Endothelial cell of umbilical vein (primary cell): Measurements from ENCODE around the gene NBR1. TPM values are rescaled to one million over a fixed set of nuclear protein-coding genes. Genes with fewer than 3 reads are reported as not detected.
"Not testable (repeated sequence)": the region's sequence is repeated elsewhere in the genome, so short reads cannot be mapped to it uniquely, and the experiment has no call there.

ENCODE experiments used
- BruUV-seq: library from RNA; stranded (reverse); fragments of 400-500 nt; replicated peaks from 2 replicates; lab custom pipeline; 2021; lab: Mats Ljungman, UMichigan
- CTCF ChIA-PET: fragments of 300-600, 350-600 bp; sonication (Branson Sonifier 250); formaldehyde crosslinking; loops from one replicate; lab custom pipeline; 2021; ENCODE audit warnings: antibody characterized with exemption, inconsistent platforms; lab: Charles Lee
- POLR2A ChIA-PET: fragments of 300-600, 350-600 bp; sonication (Branson Sonifier 250); formaldehyde crosslinking; loops from one replicate; lab custom pipeline; 2021; ENCODE audit warnings: antibody characterized with exemption, inconsistent platforms; lab: Charles Lee
- DNase-seq: peaks from one replicate; pipeline ENCODE4 v3.0.0-alpha.2; 2011; ENCODE audit warnings: low read depth, low spot score
- FAIRE-seq: peaks from 2 replicates; lab custom pipeline; 2011; peaks lifted over from hg19 to GRCh38; lab: Jason Lieb, UNC
- H2AFZ ChIP-seq: 2 replicates; pipeline ENCODE4 v1.6.0; 2012; ENCODE audit warnings: low read depth, low read length, control low read depth, inconsistent platforms
- H3K27ac ChIP-seq: 2 replicates; pipeline ENCODE4 v1.5.1; 2011; ENCODE audit warnings: low read depth, mild to moderate bottlenecking, control low read depth, low read length, moderate library complexity; ENCODE audit not compliant: insufficient read depth
- H3K27me3 ChIP-seq, 2 experiments: 2 replicates each; pipeline versions ENCODE4 v1.6.0 to v1.6.1; 2011; ENCODE audit warnings: low read length in 2 of 2, mixed read lengths in 1 of 2; ENCODE audit not compliant: control insufficient read depth in 2 of 2, insufficient read depth in 2 of 2
- H3K36me3 ChIP-seq, 2 experiments: 2 replicates in 1 of 2; 3 replicates in 1 of 2; pipeline ENCODE4 v1.5.1; 2011; ENCODE audit warnings: low read length in 2 of 2, mild to moderate bottlenecking in 1 of 2, moderate library complexity in 1 of 2; ENCODE audit not compliant: control insufficient read depth in 2 of 2, insufficient read depth in 2 of 2; ENCODE audit errors: extremely low read depth in 1 of 2
- H3K4me1 ChIP-seq: 3 replicates; pipeline ENCODE4 v1.5.1; 2011; ENCODE audit warnings: mild to moderate bottlenecking, low read length; ENCODE audit not compliant: control insufficient read depth, insufficient read depth; ENCODE audit errors: extremely low read depth
- H3K4me2 ChIP-seq: 2 replicates; pipeline ENCODE4 v1.6.1; 2011; ENCODE audit warnings: low read length, control low read depth, mixed read lengths; ENCODE audit not compliant: insufficient read depth
- H3K4me3 ChIP-seq, 3 experiments: fragments of 200-600 bp in 1 of 3; sonication (generic), shearing (Covaris generic) in 1 of 3; replicated peaks in 1 of 3; 2 replicates each; pipeline ENCODE4 v1.5.1; 2011 to 2016; ENCODE audit warnings: control low read depth in 3 of 3, low read length in 3 of 3, mild to moderate bottlenecking in 2 of 3, inconsistent platforms in 1 of 3, low read depth in 1 of 3, moderate library complexity in 1 of 3; ENCODE audit not compliant: insufficient read depth in 1 of 3
- H3K79me2 ChIP-seq: 2 replicates; pipeline ENCODE4 v1.6.0; 2012; ENCODE audit warnings: low read length, inconsistent platforms; ENCODE audit not compliant: control insufficient read depth, insufficient read depth
- H3K9ac ChIP-seq: replicated peaks from 2 replicates; pipeline ENCODE3; 2011; ENCODE audit warnings: low read length, control low read depth; ENCODE audit not compliant: insufficient read depth; ENCODE audit errors: extremely low read depth
- H3K9me1 ChIP-seq: replicated peaks from 3 replicates; pipeline ENCODE4 v1.6.0; 2011; ENCODE audit warnings: mild to moderate bottlenecking, low read length; ENCODE audit not compliant: control insufficient read depth, insufficient read depth; ENCODE audit errors: extremely low read depth
- H3K9me3 ChIP-seq: replicated peaks from 2 replicates; pipeline ENCODE4 v1.5.1; 2012; ENCODE audit warnings: low read length, inconsistent platforms; ENCODE audit not compliant: control insufficient read depth, insufficient read depth
- H4K20me1 ChIP-seq: replicated peaks from 2 replicates; pipeline ENCODE3; 2011; ENCODE audit warnings: mild to moderate bottlenecking, low read length; ENCODE audit not compliant: control insufficient read depth, insufficient read depth; ENCODE audit errors: extremely low read depth
- CTCF ChIP-seq, 2 donors: IDR thresholded peaks; 1 replicate in 1 of 2; 2 replicates in 1 of 2; pipeline ENCODE4 v1.5.1; 2011; ENCODE audit warnings: low read length in 2 of 2, mild to moderate bottlenecking in 2 of 2, moderate library complexity in 2 of 2, control low read depth in 1 of 2, inconsistent platforms in 1 of 2, low read depth in 1 of 2; ENCODE audit not compliant: insufficient read depth in 1 of 2; ENCODE audit errors: extremely low read depth in 1 of 2
- EZH2 ChIP-seq: IDR thresholded peaks from 2 replicates; pipeline ENCODE4 v1.6.1; 2012; ENCODE audit warnings: borderline replicate concordance, low read depth, mild to moderate bottlenecking, moderate library complexity, low read length, inconsistent platforms; ENCODE audit not compliant: severe bottlenecking
- FOS ChIP-seq: IDR thresholded peaks from 2 replicates; pipeline ENCODE4 v1.6.1; 2011; ENCODE audit warnings: mild to moderate bottlenecking, low read length, moderate library complexity, borderline replicate concordance; ENCODE audit not compliant: insufficient read depth
- GATA2 ChIP-seq: IDR thresholded peaks from 2 replicates; pipeline ENCODE4 v1.7.0; 2011; ENCODE audit warnings: low read depth, mild to moderate bottlenecking, moderate library complexity, mixed read lengths, low read length; ENCODE audit not compliant: insufficient read length, insufficient read depth
- JUN ChIP-seq: IDR thresholded peaks from 2 replicates; pipeline ENCODE4 v1.6.1; 2011; ENCODE audit warnings: borderline replicate concordance, low read depth; ENCODE audit not compliant: insufficient read length, insufficient read depth
- MAX ChIP-seq: IDR thresholded peaks from 2 replicates; pipeline ENCODE4 v1.6.1; 2011; ENCODE audit not compliant: insufficient read depth, insufficient read length
- MYC ChIP-seq: IDR thresholded peaks from one replicate; pipeline ENCODE4 v1.6.1; 2011; ENCODE audit warnings: mild to moderate bottlenecking, low read depth, low read length
- POLR2A ChIP-seq: IDR thresholded peaks from 2 replicates; pipeline ENCODE4 v1.6.1; 2012; ENCODE audit warnings: low read depth, mild to moderate bottlenecking, control low read depth, low read length
- POLR2AphosphoS5 ChIP-seq: IDR thresholded peaks from 2 replicates; pipeline ENCODE4 v1.6.1; 2012; ENCODE audit warnings: low read depth, mild to moderate bottlenecking, control low read depth, low read length, moderate library complexity; ENCODE audit not compliant: insufficient read depth
- dilution Hi-C: fragments of 300-500 bp; cut with MboI; formaldehyde crosslinking; loops from one replicate; pipeline ENCODE4 v1.15.0; 2019; ENCODE audit warnings: low sequenced_read_pairs; ENCODE audit not compliant: extremely low pct_ligation_motif_present
- intact Hi-C: fragments of 100-400 bp; cut with micrococcal nuclease; formaldehyde crosslinking; loops from one replicate; pipeline ENCODE4 v1.10.0; 2022
- polyA plus RNA-seq, 4 experiments: library from polyadenylated mRNA; depleted of rRNA in 3 of 4; stranded (reverse) in 3 of 4; unstranded in 1 of 4; fragments of >200 nt; gene quantifications; 2 replicates each; pipeline versions ENCODE4 v1.2.1 to v1.2.3, GENCODE V29; 2011 to 2012; ENCODE audit warnings: missing spikeins in 1 of 4
- total RNA-seq: library from RNA; stranded (reverse); gene quantifications from 2 replicates; pipeline ENCODE4 v1.2.3, GENCODE V29; 2021

NBR1 gene
- total and polyA plus RNA-seq, 2 donors (not counting 3 experiments of a cell fraction or from before 2014, with no cell fraction given): 26.4 to 57.0 TPM

GRCh38 chr17:43132117-43132516 is 38.9 kb upstream of the NBR1 start:
- no peak for FAIRE-seq
- POLR2A ChIA-PET: no interaction called here

GRCh38 chr17:43133439-43133838 is 37.6 kb upstream of the NBR1 start:
- not testable (repeated sequence) for FAIRE-seq, BruUV-seq

More at GRCh38 chr17:43132117-43132516, 38.9 kb upstream of the NBR1 start:
- no peaks in the 10 kb centered on the region for H3K9me1 ChIP-seq
- H3K4me2 ChIP-seq: no peak overlapping the region
- H2AFZ ChIP-seq: no peak overlapping the region
- no peak overlapping the region for H3K27ac ChIP-seq
- H3K4me1 ChIP-seq: peaks cover 9% of the 10 kb centered on the region
- H4K20me1 ChIP-seq: no peaks in the 10 kb centered on the region
- peaks cover 0 to 4% of the 10 kb centered on the region in 2 experiments for H3K36me3 ChIP-seq
- intact Hi-C loops: no loop called here
- dilution Hi-C loops: no loop called here
- H3K27me3 ChIP-seq: no peaks in the 10 kb centered on the region
- no TSS peak for BruUV-seq
- CTCF ChIA-PET: interaction anchor here (0.7 kb wide), 1 partner anchor 10 kb away, joined by 3 read pairs; no protein-coding TSS in a partner anchor
- H3K9ac ChIP-seq: no peak overlapping the region
- no peak for TF ChIP-seq MAX
- no peak for TF ChIP-seq POLR2A
- no peak for TF ChIP-seq EZH2
- no peak for TF ChIP-seq POLR2AphosphoS5
- TF ChIP-seq FOS: no peak
- TF ChIP-seq MYC: no peak
- no peak for TF ChIP-seq GATA2
- TF ChIP-seq JUN: no peak
- no peak for TF ChIP-seq CTCF (IDR thresholded peaks at IDR 0.05; ENCODE audit: extremely low read depth in 1 of 2, insufficient read depth in 1 of 2, low read depth in 1 of 2, low read length in 2 of 2)
- H3K9me3 ChIP-seq: no peaks in the 10 kb centered on the region
- H3K4me3 ChIP-seq: no peak overlapping the region
- no peaks in the 10 kb centered on the region for H3K79me2 ChIP-seq
- DNase-seq: no peak

More at GRCh38 chr17:43133439-43133838, 37.6 kb upstream of the NBR1 start:
- DNase-seq, H3K4me2 ChIP-seq, H3K9me3 ChIP-seq, H3K9ac ChIP-seq, H3K9me1 ChIP-seq, H3K36me3 ChIP-seq, H3K27ac ChIP-seq, CTCF ChIA-PET, H3K4me3 ChIP-seq, H2AFZ ChIP-seq, H4K20me1 ChIP-seq, dilution Hi-C loops, H3K27me3 ChIP-seq, H3K79me2 ChIP-seq, H3K4me1 ChIP-seq, intact Hi-C loops, POLR2A ChIA-PET: not testable (repeated sequence)
